Femur (tissue), 1 donor: Measurements from ENCODE around the gene TRIB2.
"Not testable (repeated sequence)": the region's sequence is repeated elsewhere in the genome, so short reads cannot be mapped to it uniquely, and the experiment has no call there.

Experiments used
- DNase-seq: peaks from one replicate; pipeline ENCODE4 v3.0.0-alpha.2; 2017

TRIB2 gene

GRCh38 chr2:12716282-12717190 lies at the start of gene TRIB2:
TRIB2 (plus strand) TSS chr2:12716936; CDS start chr2:12718308, 1,372 bp downstream.
- peak; percentile 95 for DNase-seq

- DNase-seq: no peak
These were observed 47.7 kb upstream of the TRIB2 start for GRCh38 chr2:12669036-12669435.

GRCh38 chr2:12672711-12673315 lies 43.9 kb upstream of the TRIB2 start:
- DNase-seq: no peak

- no peak for DNase-seq
These were observed 42.0 kb upstream of the TRIB2 start for GRCh38 chr2:12674644-12675328.

- no peak for DNase-seq
These were observed 41.4 kb upstream of the TRIB2 start for GRCh38 chr2:12675352-12675795.

GRCh38 chr2:12675801-12676200 lies 40.9 kb upstream of the TRIB2 start:
- no peak for DNase-seq

- DNase-seq: no peak
These were observed 40.0 kb upstream of the TRIB2 start for GRCh38 chr2:12676771-12677170.

GRCh38 chr2:12678186-12678585 lies 38.5 kb upstream of the TRIB2 start:
- DNase-seq: no peak

- DNase-seq: no peak
These were observed 37.1 kb upstream of the TRIB2 start for GRCh38 chr2:12679550-12680072.

- DNase-seq: not testable (repeated sequence)
These were observed 36.6 kb upstream of the TRIB2 start for GRCh38 chr2:12680115-12680514.

GRCh38 chr2:12682017-12682416 lies 34.7 kb upstream of the TRIB2 start:
- DNase-seq: no peak

- DNase-seq: no peak
These were observed 33.2 kb upstream of the TRIB2 start for GRCh38 chr2:12683457-12684100.

- DNase-seq: no peak
These were observed 32.2 kb upstream of the TRIB2 start for GRCh38 chr2:12684471-12684936.

- no peak for DNase-seq
These were observed 31.6 kb upstream of the TRIB2 start for GRCh38 chr2:12685145-12685544.

GRCh38 chr2:12685956-12686355 lies 30.8 kb upstream of the TRIB2 start:
- DNase-seq: no peak

GRCh38 chr2:12686708-12687283 lies 29.9 kb upstream of the TRIB2 start:
- no peak for DNase-seq

- no peak for DNase-seq
These were observed 28.6 kb upstream of the TRIB2 start for GRCh38 chr2:12688091-12688490.

- DNase-seq: no peak
These were observed 27.8 kb upstream of the TRIB2 start for GRCh38 chr2:12688893-12689292.

GRCh38 chr2:12693509-12693908 lies 23.2 kb upstream of the TRIB2 start:
- DNase-seq: no peak

- DNase-seq: no peak
These were observed 21.6 kb upstream of the TRIB2 start for GRCh38 chr2:12694990-12695774.

GRCh38 chr2:12697617-12698016 lies 19.1 kb upstream of the TRIB2 start:
- no peak for DNase-seq
